Tibial nerve (tissue), 4 donors: ENCODE results near the gene KIF13A.

Source experiments
- EP300 ChIP-seq, 2 donors: sonication (generic); formaldehyde crosslinking; IDR thresholded peaks; one replicate each; pipeline ENCODE4 v1.6.1; 2017; ENCODE audit warnings: antibody characterized with exemption in 2 of 2, mild to moderate bottlenecking in 1 of 2
- POLR2A ChIP-seq, 2 donors: fragments of 450-650 bp; IDR thresholded peaks; one replicate each; pipeline ENCODE4 v1.6.1; 2017; ENCODE audit warnings: antibody characterized with exemption in 2 of 2, mild to moderate bottlenecking in 2 of 2, moderate library complexity in 2 of 2
- TF ChIP-seq, protein P1 (sequence below), 5 experiments: fragments of 200-600 bp in 3 of 5; fragments of 450-650 bp in 2 of 5; sonication (generic) in 3 of 5; IDR thresholded peaks; one replicate each; pipeline ENCODE4 v1.5.1; 2016 to 2019; ENCODE audit warnings: antibody characterized with exemption in 5 of 5, mild to moderate bottlenecking in 3 of 5, moderate library complexity in 2 of 5

GRCh38 chr6:17817763-17818162 lies 169.7 kb downstream of the KIF13A start:
- TF ChIP-seq, protein P1, sequence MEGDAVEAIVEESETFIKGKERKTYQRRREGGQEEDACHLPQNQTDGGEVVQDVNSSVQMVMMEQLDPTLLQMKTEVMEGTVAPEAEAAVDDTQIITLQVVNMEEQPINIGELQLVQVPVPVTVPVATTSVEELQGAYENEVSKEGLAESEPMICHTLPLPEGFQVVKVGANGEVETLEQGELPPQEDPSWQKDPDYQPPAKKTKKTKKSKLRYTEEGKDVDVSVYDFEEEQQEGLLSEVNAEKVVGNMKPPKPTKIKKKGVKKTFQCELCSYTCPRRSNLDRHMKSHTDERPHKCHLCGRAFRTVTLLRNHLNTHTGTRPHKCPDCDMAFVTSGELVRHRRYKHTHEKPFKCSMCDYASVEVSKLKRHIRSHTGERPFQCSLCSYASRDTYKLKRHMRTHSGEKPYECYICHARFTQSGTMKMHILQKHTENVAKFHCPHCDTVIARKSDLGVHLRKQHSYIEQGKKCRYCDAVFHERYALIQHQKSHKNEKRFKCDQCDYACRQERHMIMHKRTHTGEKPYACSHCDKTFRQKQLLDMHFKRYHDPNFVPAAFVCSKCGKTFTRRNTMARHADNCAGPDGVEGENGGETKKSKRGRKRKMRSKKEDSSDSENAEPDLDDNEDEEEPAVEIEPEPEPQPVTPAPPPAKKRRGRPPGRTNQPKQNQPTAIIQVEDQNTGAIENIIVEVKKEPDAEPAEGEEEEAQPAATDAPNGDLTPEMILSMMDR (IDR thresholded peaks at IDR 0.05), result no peak
- no peak for TF ChIP-seq EP300 (IDR thresholded peaks at IDR 0.05)
- no peak for TF ChIP-seq POLR2A (IDR thresholded peaks at IDR 0.05)
